AG04449 (cell line): Measurements from ENCODE around the gene ALDH6A1.

Source experiments
- CTCF ChIA-PET: fragments of 350-600 bp; formaldehyde crosslinking; extraction: SDS; loops from one replicate; lab custom pipeline; 2021; ENCODE audit warnings: antibody characterized with exemption; lab: Yijun Ruan, JAX
- POLR2A ChIA-PET: fragments of 400-600, 350-600 bp; formaldehyde crosslinking; extraction: SDS; loops from one replicate; lab custom pipeline; 2020; ENCODE audit warnings: antibody characterized with exemption, inconsistent platforms; lab: Yijun Ruan, JAX
- DNase-seq: peaks from one replicate; pipeline ENCODE4 v3.0.0-alpha.2; 2010; ENCODE audit warnings: low read depth, low spot score
- H3K4me3 ChIP-seq: 2 replicates; pipeline ENCODE4 v1.5.1; 2011; ENCODE audit warnings: low read depth, mild to moderate bottlenecking, control low read depth, low read length
- CTCF ChIP-seq: IDR thresholded peaks from one replicate; pipeline ENCODE4 v1.5.1; 2011; ENCODE audit warnings: mild to moderate bottlenecking, moderate library complexity, low read length, control low read depth, inconsistent platforms; ENCODE audit not compliant: insufficient read depth; ENCODE audit errors: missing control alignments

ALDH6A1 gene

GRCh38 chr14:74018586-74019407, 65.5 kb downstream of the ALDH6A1 start, which contains the start of the genes BBOF1 and ENTPD5:
Gene BBOF1, plus strand, starts transcription at chr14:74019349. Its CDS starts 130 bp downstream, at chr14:74019479.
Gene ENTPD5, minus strand, starts transcription at chr14:74019288. Its CDS starts 31,186 bp downstream, at chr14:73988102.
- no peak for TF ChIP-seq CTCF
- DNase-seq, result peak; percentile 16
- CTCF ChIA-PET, result interaction anchor here (0.6 to 1.6 kb wide), 4 partner anchors 13 to 302 kb away, joined by 3 read pairs; no protein-coding TSS in a partner anchor

GRCh38 chr14:74018174-74018585, 66.1 kb downstream of the ALDH6A1 start:
- no peak for TF ChIP-seq CTCF
- ChIA-PET POLR2A (interaction anchor here (0.5 to 1.8 kb wide), 3 partner anchors 13 to 37 kb away, joined by 3 to 6 read pairs (median 5); no protein-coding TSS in a partner anchor), CTCF (interaction anchor here (0.6 to 1.6 kb wide), 3 partner anchors 13 to 272 kb away, joined by 3 read pairs; no protein-coding TSS in a partner anchor)
- peak overlapping the region; percentile 86 for H3K4me3 ChIP-seq
- peak; percentile 36 for DNase-seq

More at GRCh38 chr14:74018586-74019407, 65.5 kb downstream of the ALDH6A1 start, which contains the start of the genes BBOF1 and ENTPD5:
- POLR2A ChIA-PET, result interaction anchor here (0.5 to 1.8 kb wide), 8 partner anchors 8 to 84 kb away, joined by 3 to 6 read pairs (median 3); partner anchors contain the start of genes COQ6 and FAM161B
- H3K4me3 ChIP-seq, result peak within 1 kb of the TSS; percentile 86

- no peak for DNase-seq
- ChIA-PET POLR2A (no interaction called here), CTCF (no interaction called here)
- TF ChIP-seq CTCF, result no peak
- H3K4me3 ChIP-seq, result no peak overlapping the region
Measured at GRCh38 chr14:74015963-74016362, 68.3 kb downstream of the ALDH6A1 start.

GRCh38 chr14:74015176-74015575, 69.1 kb downstream of the ALDH6A1 start:
- ChIA-PET POLR2A (no interaction called here), CTCF (no interaction called here)
- TF ChIP-seq CTCF, result no peak
- DNase-seq, result no peak
- H3K4me3 ChIP-seq, result no peak overlapping the region

- no peak for DNase-seq
- no peak for TF ChIP-seq CTCF
- H3K4me3 ChIP-seq, result no peak overlapping the region
- POLR2A ChIA-PET, result interaction anchor here (0.6 kb wide), 1 partner anchor 257 kb away, joined by 4 read pairs; no protein-coding TSS in a partner anchor
- CTCF ChIA-PET, result interaction anchor here (2.4 kb wide), 1 partner anchor 12 kb away, joined by 6 read pairs; no protein-coding TSS in a partner anchor
Measured at GRCh38 chr14:74014299-74014698, 70.0 kb downstream of the ALDH6A1 start.
